Measurements from ENCODE around the gene TNFSF18. TPM values are rescaled to one million over a fixed set of nuclear protein-coding genes. Genes with fewer than 3 reads are reported as not detected.

Gene TNFSF18
- total RNA-seq, 1 experiment from 2014 or later = 1.6 TPM

DNA sequence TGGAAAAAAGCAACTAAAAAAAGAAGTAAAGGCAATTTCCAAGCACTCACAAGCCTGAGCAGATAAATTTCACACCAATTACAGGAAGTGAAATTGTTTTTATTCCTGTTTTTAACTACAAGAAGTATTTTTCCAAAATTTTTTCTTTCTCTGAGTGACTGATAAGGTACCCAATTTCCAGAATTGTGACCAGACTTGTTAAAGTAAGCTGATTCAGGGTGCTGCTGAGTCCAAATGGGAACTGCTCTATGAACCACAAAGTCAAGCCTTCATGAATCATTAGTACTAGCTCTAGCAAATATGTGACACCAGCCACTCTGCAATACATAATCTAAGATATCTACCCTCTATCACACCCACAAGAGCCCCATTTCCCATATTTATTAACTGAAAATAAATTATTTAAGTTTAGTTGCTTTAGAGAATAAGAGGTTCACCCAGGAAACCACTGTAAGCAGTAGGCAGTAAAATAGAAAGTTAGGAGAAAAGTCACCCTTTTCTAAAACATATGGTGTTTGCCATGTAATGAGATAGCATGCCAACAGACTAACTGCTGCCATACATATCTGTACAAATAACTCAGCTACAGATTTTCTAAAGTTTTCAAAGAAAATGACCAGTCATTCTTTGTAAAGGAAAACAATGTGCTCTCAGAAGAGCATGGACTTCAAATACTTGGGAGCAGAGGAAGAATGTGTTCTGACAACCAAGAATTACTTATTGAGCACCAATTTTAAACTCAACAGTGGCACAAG lies 43.1 kb upstream of the TNFSF18 start:
- H4K20me1 ChIP-seq (ENCODE audit: insufficient read depth) = no peaks in the 10 kb centered on the region
- no peaks in the 10 kb centered on the region for H3K9me3 ChIP-seq (ENCODE audit: control insufficient read depth in 1 of 2, insufficient read depth in 1 of 2, low read depth in 1 of 2, low read length in 2 of 2)
- H3K4me2 ChIP-seq (ENCODE audit: low read length) = no peak overlapping the region
- no TSS peak for BruUV-seq (replicated peaks)
- H2AFZ ChIP-seq (ENCODE audit: low read depth, low read length, poor library complexity, severe bottlenecking) = no peak overlapping the region
- no peak overlapping the region for H3K27ac ChIP-seq (ENCODE audit: low read depth, low read length)
- TF ChIP-seq CBX3 (IDR thresholded peaks at IDR 0.05; ENCODE audit: low read depth) (no peak), SRF (IDR thresholded peaks at IDR 0.05; ENCODE audit: low read depth) (no peak), TCF7L2 (IDR thresholded peaks at IDR 0.05; ENCODE audit: borderline replicate concordance, extremely low read depth, insufficient read depth, insufficient read length) (no peak)
- TF ChIP-seq, protein P1, sequence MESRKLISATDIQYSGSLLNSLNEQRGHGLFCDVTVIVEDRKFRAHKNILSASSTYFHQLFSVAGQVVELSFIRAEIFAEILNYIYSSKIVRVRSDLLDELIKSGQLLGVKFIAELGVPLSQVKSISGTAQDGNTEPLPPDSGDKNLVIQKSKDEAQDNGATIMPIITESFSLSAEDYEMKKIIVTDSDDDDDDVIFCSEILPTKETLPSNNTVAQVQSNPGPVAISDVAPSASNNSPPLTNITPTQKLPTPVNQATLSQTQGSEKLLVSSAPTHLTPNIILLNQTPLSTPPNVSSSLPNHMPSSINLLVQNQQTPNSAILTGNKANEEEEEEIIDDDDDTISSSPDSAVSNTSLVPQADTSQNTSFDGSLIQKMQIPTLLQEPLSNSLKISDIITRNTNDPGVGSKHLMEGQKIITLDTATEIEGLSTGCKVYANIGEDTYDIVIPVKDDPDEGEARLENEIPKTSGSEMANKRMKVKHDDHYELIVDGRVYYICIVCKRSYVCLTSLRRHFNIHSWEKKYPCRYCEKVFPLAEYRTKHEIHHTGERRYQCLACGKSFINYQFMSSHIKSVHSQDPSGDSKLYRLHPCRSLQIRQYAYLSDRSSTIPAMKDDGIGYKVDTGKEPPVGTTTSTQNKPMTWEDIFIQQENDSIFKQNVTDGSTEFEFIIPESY (IDR thresholded peaks at IDR 0.05; ENCODE audit: extremely low read depth, insufficient replicate concordance, low read length) = no peak
- TF ChIP-seq, protein P2, sequence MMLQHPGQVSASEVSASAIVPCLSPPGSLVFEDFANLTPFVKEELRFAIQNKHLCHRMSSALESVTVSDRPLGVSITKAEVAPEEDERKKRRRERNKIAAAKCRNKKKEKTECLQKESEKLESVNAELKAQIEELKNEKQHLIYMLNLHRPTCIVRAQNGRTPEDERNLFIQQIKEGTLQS (IDR thresholded peaks at IDR 0.05) = no peak
- no peaks in the 10 kb centered on the region for H3K79me2 ChIP-seq (ENCODE audit: insufficient read depth, low read length)
- intact Hi-C loops (cut with micrococcal nuclease) = no loop called here
- ATAC-seq = no peak
- H3K9me2 ChIP-seq (ENCODE audit: insufficient read depth) = no peaks in the 10 kb centered on the region
- POLR2A ChIA-PET = no interaction called here
- H3K9ac ChIP-seq (ENCODE audit: low read length) = no peak overlapping the region
- H3K27me3 ChIP-seq (ENCODE audit: insufficient read depth, low read length) = no peaks in the 10 kb centered on the region
- RAD21 ChIA-PET (ENCODE audit: low non-redundant PET in 1 of 2, low total read pairs in 2 of 2, uncharacterized antibody in 2 of 2, unreplicated experiment in 2 of 2) = no interaction called here
- CTCF ChIA-PET = no interaction called here
- no peaks in the 10 kb centered on the region for H3K36me3 ChIP-seq (ENCODE audit: control insufficient read depth in 1 of 2, insufficient read depth in 2 of 2, low read length in 2 of 2)
- no peak overlapping the region for H3K4me3 ChIP-seq (replicated peaks in 1 of 2; ENCODE audit: low read depth in 1 of 2, low read length in 2 of 2)
- H3K4me1 ChIP-seq (ENCODE audit: control insufficient read depth in 1 of 2, insufficient read depth in 2 of 2, low read length in 2 of 2) = peaks cover 0 to 6% of the 10 kb centered on the region in 2 experiments; a peak in 1 of 4 replicates
- DNase-seq (ENCODE audit: low read depth, low spot score) = no peak

DNA sequence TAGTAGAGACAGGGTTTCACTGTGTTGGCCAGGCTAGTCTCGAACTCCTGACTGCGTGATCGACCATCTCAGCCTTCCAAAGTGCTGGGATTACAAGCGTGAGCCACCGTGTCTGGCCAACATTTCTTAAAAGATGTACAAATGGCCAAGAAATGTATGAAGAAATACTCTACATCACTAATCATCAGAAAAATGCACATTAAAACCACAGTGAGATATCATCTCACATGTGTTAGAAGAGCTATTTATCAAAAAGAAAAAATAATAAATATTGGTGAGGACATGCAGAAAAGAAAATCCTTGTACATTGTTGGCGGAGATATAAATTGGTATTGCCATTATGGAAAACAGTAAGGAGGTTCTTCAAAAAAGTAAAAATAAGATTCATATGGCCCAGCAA lies 33.6 kb upstream of the TNFSF18 start:
- no peaks in the 10 kb centered on the region for H4K20me1 ChIP-seq (ENCODE audit: insufficient read depth)
- RAD21 ChIA-PET (ENCODE audit: low non-redundant PET in 1 of 2, low total read pairs in 2 of 2, uncharacterized antibody in 2 of 2, unreplicated experiment in 2 of 2) = no interaction called here
- no peaks in the 10 kb centered on the region for H3K9me2 ChIP-seq (ENCODE audit: insufficient read depth)
- H3K27me3 ChIP-seq (ENCODE audit: insufficient read depth, low read length) = no peaks in the 10 kb centered on the region
- no peaks in the 10 kb centered on the region for H3K36me3 ChIP-seq (ENCODE audit: control insufficient read depth in 1 of 2, insufficient read depth in 2 of 2, low read length in 2 of 2)
- intact Hi-C loops (cut with micrococcal nuclease) = no loop called here
- no peak overlapping the region for H3K27ac ChIP-seq (ENCODE audit: low read depth, low read length)
- no peaks in the 10 kb centered on the region for H3K4me1 ChIP-seq (ENCODE audit: control insufficient read depth in 1 of 2, insufficient read depth in 2 of 2, low read length in 2 of 2)
- POLR2A ChIA-PET = no interaction called here
- BruUV-seq (replicated peaks) = no TSS peak
- no peak overlapping the region for H3K9ac ChIP-seq (ENCODE audit: low read length)
- no peak overlapping the region for H3K4me3 ChIP-seq (replicated peaks in 1 of 2; ENCODE audit: low read depth in 1 of 2, low read length in 2 of 2)
- TF ChIP-seq ZFX (IDR thresholded peaks at IDR 0.05) (no peak), SIN3A (IDR thresholded peaks at IDR 0.05; ENCODE audit: low read depth) (no peak)
- TF ChIP-seq, protein P1 (IDR thresholded peaks at IDR 0.05; ENCODE audit: extremely low read depth, insufficient replicate concordance, low read length) = no peak
- no peak overlapping the region for H2AFZ ChIP-seq (ENCODE audit: low read depth, low read length, poor library complexity, severe bottlenecking)
- no peak overlapping the region for H3K4me2 ChIP-seq (ENCODE audit: low read length)
- CTCF ChIA-PET = no interaction called here
- H3K79me2 ChIP-seq (ENCODE audit: insufficient read depth, low read length) = no peaks in the 10 kb centered on the region
- DNase-seq (ENCODE audit: low read depth, low spot score) = no peak
- ATAC-seq = no peak
- H3K9me3 ChIP-seq (ENCODE audit: control insufficient read depth in 1 of 2, insufficient read depth in 1 of 2, low read depth in 1 of 2, low read length in 2 of 2) = no peaks in the 10 kb centered on the region

All from HCT116 (cell line).